ENCODE results near the gene C18orf54. TPM values are rescaled to one million over a fixed set of nuclear protein-coding genes. Genes with fewer than 3 reads are reported as not detected.
"Not testable (repeated sequence)": the region's sequence is repeated elsewhere in the genome, so short reads cannot be mapped to it uniquely, and the experiment has no call there.

C18orf54 gene
- polyA plus RNA-seq (ENCODE audit: insufficient read length in 4 of 4), result 10 to 100 TPM in 3 of 4 donors, 1 to 10 TPM in 1; 9.1 to 13.7 (median 11.8) TPM

- peak; percentile 73 to 81 (median 76) for DNase-seq (ENCODE audit: low read depth in 4 of 4, low spot score in 3 of 4)
Measured at GRCh38 chr18:54357660-54358494, at the start of gene C18orf54, which contains the start of gene STARD6. TSS of gene C18orf54 (plus strand) at chr18:54357906. CDS start at chr18:54360573, 2,667 bp downstream. TSS of gene STARD6 (minus strand) at chr18:54357858. CDS start at chr18:54354573, 3,285 bp downstream.

GRCh38 chr18:54309564-54309963 lies 48.1 kb upstream of the C18orf54 start:
- not testable (repeated sequence) for DNase-seq (ENCODE audit: low read depth in 4 of 4, low spot score in 3 of 4)

GRCh38 chr18:54316071-54316820 lies 41.5 kb upstream of the C18orf54 start:
- DNase-seq (ENCODE audit: low read depth in 4 of 4, low spot score in 3 of 4), result no peak

GRCh38 chr18:54323561-54323960 lies 34.1 kb upstream of the C18orf54 start:
- DNase-seq (ENCODE audit: low read depth in 4 of 4, low spot score in 3 of 4), result no peak

GRCh38 chr18:54323970-54324369 lies 33.7 kb upstream of the C18orf54 start:
- DNase-seq (ENCODE audit: low read depth in 4 of 4, low spot score in 3 of 4), result no peak

GRCh38 chr18:54327818-54328217 lies 29.9 kb upstream of the C18orf54 start:
- no peak for DNase-seq (ENCODE audit: low read depth in 4 of 4, low spot score in 3 of 4)

GRCh38 chr18:54329787-54330186 lies 27.9 kb upstream of the C18orf54 start:
- DNase-seq (ENCODE audit: low read depth in 4 of 4, low spot score in 3 of 4), result no peak

GRCh38 chr18:54330768-54331548 lies 26.7 kb upstream of the C18orf54 start:
- DNase-seq (ENCODE audit: low read depth in 4 of 4, low spot score in 3 of 4), result no peak

- no peak for DNase-seq (ENCODE audit: low read depth in 4 of 4, low spot score in 3 of 4)
Measured at GRCh38 chr18:54335638-54336173, 22.0 kb upstream of the C18orf54 start.

GRCh38 chr18:54338230-54338629 lies 19.5 kb upstream of the C18orf54 start:
- no peak for DNase-seq (ENCODE audit: low read depth in 4 of 4, low spot score in 3 of 4)

GRCh38 chr18:54351186-54351585 lies 6.5 kb upstream of the C18orf54 start:
- DNase-seq (ENCODE audit: low read depth in 4 of 4, low spot score in 3 of 4), result no peak

- peak in 2 of 4 donors; percentile 1 to 23 for DNase-seq (ENCODE audit: low read depth in 4 of 4, low spot score in 3 of 4)
Measured at GRCh38 chr18:54357082-54357659, 535 bp upstream of the C18orf54 start.

GRCh38 chr18:54358495-54359040 lies 862 bp downstream of the C18orf54 start:
- peak; percentile 11 to 36 (median 18) for DNase-seq (ENCODE audit: low read depth in 4 of 4, low spot score in 3 of 4)

GRCh38 chr18:54359233-54359632 lies 1.5 kb downstream of the C18orf54 start:
- DNase-seq (ENCODE audit: low read depth in 4 of 4, low spot score in 3 of 4), result peak in 2 of 4 donors; percentile 2 to 27

- no peak for DNase-seq (ENCODE audit: low read depth in 4 of 4, low spot score in 3 of 4)
Measured at GRCh38 chr18:54360406-54360805, 2.7 kb downstream of the C18orf54 start.

- DNase-seq (ENCODE audit: low read depth in 4 of 4, low spot score in 3 of 4), result no peak
Measured at GRCh38 chr18:54378057-54378456, 20.4 kb downstream of the C18orf54 start.

GRCh38 chr18:54381640-54382039 lies 23.9 kb downstream of the C18orf54 start:
- DNase-seq (ENCODE audit: low read depth in 4 of 4, low spot score in 3 of 4), result no peak

- DNase-seq (ENCODE audit: low read depth in 4 of 4, low spot score in 3 of 4), result no peak
Measured at GRCh38 chr18:54382076-54382475, 24.4 kb downstream of the C18orf54 start.

- DNase-seq (ENCODE audit: low read depth in 4 of 4, low spot score in 3 of 4), result no peak
Measured at GRCh38 chr18:54382733-54383252, 25.1 kb downstream of the C18orf54 start.

Data from left renal pelvis (tissue), 4 donors.